CD4-positive, alpha-beta T cell (primary cell): ENCODE data around the gene OGDH. TPM values are rescaled to one million over a fixed set of nuclear protein-coding genes. Genes with fewer than 3 reads are reported as not detected.

Source experiments
- ATAC-seq: fragments of 200-7000 bp; cut with Tn5 transposase; one replicate; pipeline ENCODE4 v1.10.0; 2022; ENCODE audit warnings: mild to moderate bottlenecking; ENCODE audit not compliant: poor library complexity
- CTCF ChIA-PET: fragments of 350-600 bp; sonication (Branson Sonifier 250); formaldehyde crosslinking; loops from one replicate; lab custom pipeline; 2021; ENCODE audit warnings: antibody characterized with exemption, inconsistent platforms; lab: Charles Lee
- POLR2A ChIA-PET: fragments of 350-600 bp; sonication (Branson Sonifier 250); formaldehyde crosslinking; loops from one replicate; lab custom pipeline; 2021; ENCODE audit warnings: antibody characterized with exemption, inconsistent platforms; lab: Charles Lee
- DNase-seq, 14 experiments: peaks; one replicate each; pipeline ENCODE4 v3.0.0-alpha.2; 2013 to 2020; ENCODE audit warnings: mixed read lengths in 2 of 14
- H3K27ac ChIP-seq, 2 donors: one replicate each; pipeline versions ENCODE4 v1.5.1 to v1.7.0; 2013; ENCODE audit warnings: low read length in 2 of 2, low read depth in 1 of 2, mild to moderate bottlenecking in 1 of 2
- H3K27me3 ChIP-seq, 2 experiments: 1 replicate in 1 of 2; 2 replicates in 1 of 2; pipeline versions ENCODE4 v1.6.1 to v1.7.0; 2013; ENCODE audit warnings: low read length in 2 of 2, control low read depth in 1 of 2, mild to moderate bottlenecking in 1 of 2, moderate library complexity in 1 of 2; ENCODE audit not compliant: insufficient read depth in 2 of 2, control insufficient read depth in 1 of 2
- H3K36me3 ChIP-seq: one replicate; pipeline ENCODE4 v1.6.1; 2013; ENCODE audit warnings: low read length, control low read depth; ENCODE audit not compliant: insufficient read depth
- H3K4me1 ChIP-seq: one replicate; pipeline ENCODE4 v1.6.1; 2013; ENCODE audit warnings: low read length, control low read depth; ENCODE audit not compliant: insufficient read depth
- H3K4me3 ChIP-seq: one replicate; pipeline ENCODE4 v1.5.1; 2013; ENCODE audit warnings: mild to moderate bottlenecking, low read length, moderate library complexity
- H3K9me3 ChIP-seq, 2 experiments: 1 replicate in 1 of 2; 2 replicates in 1 of 2; pipeline versions ENCODE4 v1.6.1 to v1.7.0; 2013; ENCODE audit warnings: low read length in 2 of 2, mild to moderate bottlenecking in 2 of 2, control low read depth in 1 of 2, moderate library complexity in 1 of 2; ENCODE audit not compliant: control insufficient read depth in 1 of 2, insufficient read depth in 1 of 2
- H3K27ac Mint-ChIP-seq: one replicate; pipeline ENCODE4 v1.8.0; 2020; ENCODE audit warnings: mixed read lengths
- H3K27me3 Mint-ChIP-seq: one replicate; pipeline ENCODE4 v1.8.0; 2021; ENCODE audit warnings: mixed read lengths
- H3K36me3 Mint-ChIP-seq: one replicate; pipeline ENCODE4 v1.8.0; 2021; ENCODE audit warnings: low read depth, mixed read lengths
- H3K4me1 Mint-ChIP-seq: one replicate; pipeline ENCODE4 v1.8.0; 2021; ENCODE audit warnings: low read depth, mixed read lengths
- H3K4me3 Mint-ChIP-seq: one replicate; pipeline ENCODE4 v1.8.0; 2020; ENCODE audit warnings: mild to moderate bottlenecking, mixed read lengths
- H3K9me3 Mint-ChIP-seq: one replicate; pipeline ENCODE4 v1.8.0; 2020; ENCODE audit warnings: mixed read lengths
- intact Hi-C, 2 experiments: fragments of 100-400 bp; cut with DNase I in 1 of 2; cut with micrococcal nuclease in 1 of 2; formaldehyde crosslinking; loops; one replicate each; pipeline versions ENCODE4 v1.15.1 to v1.9.0; 2023 to 2025; cut with DNase I, micrococcal nuclease
- total RNA-seq, 174 experiments: library from RNA in 2 of 174; stranded (reverse) in 2 of 174; gene quantifications; one replicate each; pipeline ENCODE4 v1.2.3 and lab custom pipeline; 2021 to 2026
- TF ChIP-seq, protein P1 (sequence below): fragments of 200-600 bp; IDR thresholded peaks from one replicate; pipeline ENCODE4 v1.8.0; 2022; ENCODE audit warnings: antibody characterized with exemption, mild to moderate bottlenecking

OGDH gene
- total RNA-seq, 2 experiments from 2014 or later = 39.8 to 43.8 TPM

DNA sequence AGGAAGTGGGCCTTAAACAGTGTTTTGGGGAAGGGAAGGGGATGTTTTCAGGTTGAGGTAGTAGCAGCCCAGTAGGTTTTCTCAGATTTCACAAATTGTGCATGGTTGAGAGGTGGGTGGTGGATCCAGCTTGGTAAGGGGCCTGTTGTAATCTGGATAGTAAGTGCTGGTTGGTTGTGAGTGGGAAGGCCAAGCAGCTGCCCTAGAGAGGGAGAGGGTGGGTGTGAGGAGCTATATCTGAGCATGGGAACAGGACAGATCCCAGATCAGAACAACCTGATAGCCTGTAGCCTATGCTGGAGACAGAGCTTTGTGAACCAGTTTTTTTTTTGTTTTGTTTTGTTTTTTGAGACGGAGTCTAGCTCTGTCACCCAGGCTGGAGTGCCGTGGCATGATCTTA is 88.3 kb downstream of the OGDH start:
- H3K4me3 Mint-ChIP-seq = no peak overlapping the region
- ChIA-PET CTCF (no interaction called here), POLR2A (interaction anchor here (1.2 kb wide), 1 partner anchor 152 kb away, joined by 4 read pairs; no protein-coding TSS in a partner anchor)
- H3K4me1 ChIP-seq = no peaks in the 10 kb centered on the region
- peaks cover 82% of the 10 kb centered on the region for H3K36me3 ChIP-seq
- no peaks in the 10 kb centered on the region for H3K4me1 Mint-ChIP-seq
- H3K27ac ChIP-seq = no peak overlapping the region
- no peaks in the 10 kb centered on the region for H3K9me3 Mint-ChIP-seq
- TF ChIP-seq, protein P1, sequence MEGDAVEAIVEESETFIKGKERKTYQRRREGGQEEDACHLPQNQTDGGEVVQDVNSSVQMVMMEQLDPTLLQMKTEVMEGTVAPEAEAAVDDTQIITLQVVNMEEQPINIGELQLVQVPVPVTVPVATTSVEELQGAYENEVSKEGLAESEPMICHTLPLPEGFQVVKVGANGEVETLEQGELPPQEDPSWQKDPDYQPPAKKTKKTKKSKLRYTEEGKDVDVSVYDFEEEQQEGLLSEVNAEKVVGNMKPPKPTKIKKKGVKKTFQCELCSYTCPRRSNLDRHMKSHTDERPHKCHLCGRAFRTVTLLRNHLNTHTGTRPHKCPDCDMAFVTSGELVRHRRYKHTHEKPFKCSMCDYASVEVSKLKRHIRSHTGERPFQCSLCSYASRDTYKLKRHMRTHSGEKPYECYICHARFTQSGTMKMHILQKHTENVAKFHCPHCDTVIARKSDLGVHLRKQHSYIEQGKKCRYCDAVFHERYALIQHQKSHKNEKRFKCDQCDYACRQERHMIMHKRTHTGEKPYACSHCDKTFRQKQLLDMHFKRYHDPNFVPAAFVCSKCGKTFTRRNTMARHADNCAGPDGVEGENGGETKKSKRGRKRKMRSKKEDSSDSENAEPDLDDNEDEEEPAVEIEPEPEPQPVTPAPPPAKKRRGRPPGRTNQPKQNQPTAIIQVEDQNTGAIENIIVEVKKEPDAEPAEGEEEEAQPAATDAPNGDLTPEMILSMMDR = no peak
- no peak for DNase-seq
- no peak for ATAC-seq
- no peaks in the 10 kb centered on the region for H3K27me3 ChIP-seq
- H3K4me3 ChIP-seq = no peak overlapping the region
- H3K9me3 ChIP-seq = no peaks in the 10 kb centered on the region
- intact Hi-C loops = no loop called here
- H3K27ac Mint-ChIP-seq = no peak overlapping the region
- peaks cover 79% of the 10 kb centered on the region for H3K36me3 Mint-ChIP-seq
- no peaks in the 10 kb centered on the region for H3K27me3 Mint-ChIP-seq

DNA sequence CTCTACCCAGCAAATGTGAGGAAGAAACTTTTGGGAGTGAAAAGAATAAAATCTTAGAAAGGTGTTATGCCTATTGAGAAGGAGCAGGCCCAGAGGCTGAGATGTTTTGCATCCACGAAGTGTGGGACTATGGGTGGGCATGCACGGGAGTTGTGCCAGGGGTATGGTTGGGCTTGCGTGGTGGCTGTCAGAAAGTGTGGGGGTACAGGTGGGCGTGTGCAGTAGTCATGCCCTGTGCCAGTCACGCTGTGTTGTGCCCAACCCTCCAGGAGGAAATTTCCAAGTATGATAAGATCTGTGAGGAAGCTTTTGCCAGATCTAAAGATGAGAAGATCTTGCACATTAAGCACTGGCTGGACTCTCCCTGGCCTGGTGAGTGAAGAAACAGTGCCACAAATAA is 89.3 kb downstream of the OGDH start:
- H3K4me3 Mint-ChIP-seq = no peak overlapping the region
- H3K27ac Mint-ChIP-seq = peak overlapping the region; percentile 30
- Histone ChIP-seq H3K4me1 (no peaks in the 10 kb centered on the region), H3K27me3 (no peaks in the 10 kb centered on the region), H3K4me3 (no peak overlapping the region), H3K36me3 (peaks cover 81% of the 10 kb centered on the region), H3K9me3 (no peaks in the 10 kb centered on the region), H3K27ac (no peak overlapping the region)
- DNase-seq (no peak), ATAC-seq (no peak)
- H3K9me3 Mint-ChIP-seq = no peaks in the 10 kb centered on the region
- TF ChIP-seq, protein P1 = no peak
- intact Hi-C loops = no loop called here
- H3K4me1 Mint-ChIP-seq = no peaks in the 10 kb centered on the region
- ChIA-PET CTCF (no interaction called here), POLR2A (interaction anchor here (0.6 to 1.2 kb wide), 2 partner anchors 21 to 151 kb away, joined by 3 to 4 read pairs; no protein-coding TSS in a partner anchor)
- no peaks in the 10 kb centered on the region for H3K27me3 Mint-ChIP-seq
- peaks cover 80% of the 10 kb centered on the region for H3K36me3 Mint-ChIP-seq

DNA sequence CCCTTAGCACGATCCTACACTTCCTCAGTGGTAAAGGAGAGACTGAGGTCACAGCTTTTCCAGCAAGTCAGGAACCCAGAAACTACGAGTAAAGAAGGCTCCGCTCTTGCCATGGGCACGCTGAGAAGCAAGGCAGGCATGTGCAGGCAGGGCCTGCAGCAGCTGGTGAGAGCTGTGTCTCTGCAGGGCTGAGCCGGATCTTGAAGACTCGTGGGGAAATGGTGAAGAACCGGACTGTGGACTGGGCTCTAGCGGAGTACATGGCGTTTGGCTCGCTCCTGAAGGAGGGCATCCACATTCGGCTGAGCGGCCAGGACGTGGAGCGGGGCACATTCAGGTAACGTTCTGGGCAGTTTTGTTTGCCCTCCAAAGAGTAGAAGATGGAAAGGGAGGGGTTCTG is 90.3 kb downstream of the OGDH start:
- Mint-ChIP-seq H3K4me3 (no peak overlapping the region), H3K27ac (no peak overlapping the region)

More for the DNA sequence above, 90.3 kb downstream of the OGDH start:
- intact Hi-C loops = no loop called here
- CTCF ChIA-PET = no interaction called here
- TF ChIP-seq, protein P1 = no peak
- no peaks in the 10 kb centered on the region for H3K27me3 Mint-ChIP-seq
- peaks cover 84% of the 10 kb centered on the region for H3K36me3 Mint-ChIP-seq
- H3K27me3 ChIP-seq = no peaks in the 10 kb centered on the region
- H3K36me3 ChIP-seq = peaks cover 82% of the 10 kb centered on the region
- no peaks in the 10 kb centered on the region for H3K4me1 Mint-ChIP-seq
- ATAC-seq = no peak
- no peak overlapping the region for H3K4me3 ChIP-seq
- H3K9me3 ChIP-seq = no peaks in the 10 kb centered on the region
- H3K27ac ChIP-seq = no peak overlapping the region
- no peak for DNase-seq
- no peaks in the 10 kb centered on the region for H3K9me3 Mint-ChIP-seq
- POLR2A ChIA-PET = interaction anchor here (0.6 kb wide), 1 partner anchor 9 kb away, joined by 4 read pairs; no protein-coding TSS in a partner anchor
- no peaks in the 10 kb centered on the region for H3K4me1 ChIP-seq
